IPS DF 6.9 (cell line): ENCODE results near the gene LRRC46.

Experiments used
- DNase-seq: peaks from one replicate; pipeline ENCODE4 v3.0.0-alpha.2; 2013; ENCODE audit warnings: low read depth, low spot score
- H3K27ac ChIP-seq: one replicate; pipeline ENCODE4 v1.5.1; 2013; ENCODE audit warnings: low read length, control low read depth
- H3K27me3 ChIP-seq: 2 replicates; pipeline ENCODE4 v1.6.1; 2013; ENCODE audit warnings: mild to moderate bottlenecking, low read length; ENCODE audit not compliant: control insufficient read depth, insufficient read depth
- H3K36me3 ChIP-seq: 2 replicates; pipeline ENCODE4 v1.6.1; 2013; ENCODE audit warnings: low read length; ENCODE audit not compliant: control insufficient read depth, insufficient read depth
- H3K4me1 ChIP-seq: 2 replicates; pipeline ENCODE4 v1.6.1; 2013; ENCODE audit warnings: low read length; ENCODE audit not compliant: control insufficient read depth, insufficient read depth
- H3K4me3 ChIP-seq: 2 replicates; pipeline ENCODE4 v1.5.1; 2013; ENCODE audit warnings: mild to moderate bottlenecking, low read length
- H3K9me3 ChIP-seq: 2 replicates; pipeline ENCODE4 v1.6.1; 2013; ENCODE audit warnings: low read length, inconsistent platforms; ENCODE audit not compliant: control insufficient read depth, insufficient read depth
- WGBS: extraction: QIAGEN DNeasy Blood & Tissue Kit; methylation state at CpG from one replicate; pipeline ENCODE4 v1.1.7; 2013; ENCODE audit warnings: mixed read lengths, missing lambda C conversion rate; ENCODE audit not compliant: insufficient read length, insufficient coverage; 5-methylcytosine and 5-hydroxymethylcytosine counted together

LRRC46 gene

GRCh38 chr17:47831934-47832327 is 461 bp downstream of the LRRC46 start:
- Histone ChIP-seq H3K9me3 (no peaks in the 10 kb centered on the region), H3K27ac (no peak overlapping the region), H3K27me3 (no peaks in the 10 kb centered on the region), H3K36me3 (peaks cover 8% of the 10 kb centered on the region), H3K4me3 (no peak overlapping the region), H3K4me1 (no peaks in the 10 kb centered on the region)
- no peak for DNase-seq
- WGBS, result no CpG with 5 or more reads among the region's 7 CpGs

DNA sequence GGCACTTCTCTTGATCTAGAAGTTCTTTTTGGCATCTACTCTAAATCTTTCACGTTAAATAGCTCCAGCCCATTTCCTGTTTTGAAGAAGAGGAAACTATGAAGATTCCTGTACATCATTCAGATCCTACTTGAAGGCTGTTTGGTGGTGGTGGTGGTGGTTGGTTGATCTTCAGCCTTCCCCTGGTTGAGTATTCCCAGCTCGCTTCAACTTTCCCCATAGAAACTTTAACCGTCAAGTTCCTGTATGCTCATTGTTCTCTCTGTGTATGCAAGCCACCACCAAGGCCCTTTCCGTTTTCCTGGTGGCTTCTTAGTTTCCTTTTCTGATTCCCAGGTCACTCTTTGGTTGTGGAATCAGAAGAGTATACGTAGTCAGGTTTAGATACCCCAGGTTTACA is 3.3 kb downstream of the LRRC46 start:
- Histone ChIP-seq H3K4me3 (no peak overlapping the region), H3K27ac (no peak overlapping the region), H3K27me3 (no peaks in the 10 kb centered on the region), H3K4me1 (peaks cover 2% of the 10 kb centered on the region; the same call in 1 of the 2 replicates), H3K36me3 (peaks cover 11% of the 10 kb centered on the region), H3K9me3 (no peaks in the 10 kb centered on the region)
- no CpG with 5 or more reads among the region's 5 CpGs for WGBS
- DNase-seq, result no peak

GRCh38 chr17:47836601-47837000 is 5.1 kb downstream of the LRRC46 start:
- no peaks in the 10 kb centered on the region for H3K9me3 ChIP-seq
- no peak for DNase-seq
- peaks cover 11% of the 10 kb centered on the region for H3K36me3 ChIP-seq
- H3K27me3 ChIP-seq, result no peaks in the 10 kb centered on the region
- H3K27ac ChIP-seq, result no peak overlapping the region
- no CpG with 5 or more reads among the region's 6 CpGs for WGBS
- peaks cover 5% of the 10 kb centered on the region for H3K4me1 ChIP-seq
- H3K4me3 ChIP-seq, result no peak overlapping the region

- H3K36me3 ChIP-seq, result peaks cover 11% of the 10 kb centered on the region
- no peaks in the 10 kb centered on the region for H3K9me3 ChIP-seq
- no peak overlapping the region for H3K27ac ChIP-seq
- no peak overlapping the region for H3K4me3 ChIP-seq
- WGBS, result no CpG with 5 or more reads among the region's 13 CpGs
- no peak for DNase-seq
- no peaks in the 10 kb centered on the region for H3K27me3 ChIP-seq
- peaks cover 5% of the 10 kb centered on the region for H3K4me1 ChIP-seq
These were observed 6.0 kb downstream of the LRRC46 start for GRCh38 chr17:47837401-47838039.

GRCh38 chr17:47838636-47839035 is 7.2 kb downstream of the LRRC46 start:
- no CpG with 5 or more reads among the region's 13 CpGs for WGBS
- Histone ChIP-seq H3K27me3 (no peaks in the 10 kb centered on the region), H3K9me3 (no peaks in the 10 kb centered on the region), H3K4me1 (peaks cover 9% of the 10 kb centered on the region), H3K27ac (no peak overlapping the region), H3K36me3 (peaks cover 11% of the 10 kb centered on the region), H3K4me3 (no peak overlapping the region)
- DNase-seq, result no peak

GRCh38 chr17:47839071-47839470 is 7.6 kb downstream of the LRRC46 start:
- no peaks in the 10 kb centered on the region for H3K27me3 ChIP-seq
- WGBS, result no CpG with 5 or more reads among the region's 5 CpGs
- no peak overlapping the region for H3K27ac ChIP-seq
- peaks cover 9% of the 10 kb centered on the region for H3K4me1 ChIP-seq
- peaks cover 11% of the 10 kb centered on the region for H3K36me3 ChIP-seq
- no peaks in the 10 kb centered on the region for H3K9me3 ChIP-seq
- H3K4me3 ChIP-seq, result no peak overlapping the region
- no peak for DNase-seq

GRCh38 chr17:47840001-47840741 is 8.7 kb downstream of the LRRC46 start:
- Histone ChIP-seq H3K36me3 (peaks cover 11% of the 10 kb centered on the region), H3K9me3 (no peaks in the 10 kb centered on the region), H3K27ac (no peak overlapping the region), H3K4me1 (peaks cover 9% of the 10 kb centered on the region), H3K27me3 (no peaks in the 10 kb centered on the region), H3K4me3 (peak overlapping the region; percentile 53; the same call in 1 of the 2 replicates)
- WGBS, result no CpG with 5 or more reads among the region's 17 CpGs
- DNase-seq, result no peak

DNA sequence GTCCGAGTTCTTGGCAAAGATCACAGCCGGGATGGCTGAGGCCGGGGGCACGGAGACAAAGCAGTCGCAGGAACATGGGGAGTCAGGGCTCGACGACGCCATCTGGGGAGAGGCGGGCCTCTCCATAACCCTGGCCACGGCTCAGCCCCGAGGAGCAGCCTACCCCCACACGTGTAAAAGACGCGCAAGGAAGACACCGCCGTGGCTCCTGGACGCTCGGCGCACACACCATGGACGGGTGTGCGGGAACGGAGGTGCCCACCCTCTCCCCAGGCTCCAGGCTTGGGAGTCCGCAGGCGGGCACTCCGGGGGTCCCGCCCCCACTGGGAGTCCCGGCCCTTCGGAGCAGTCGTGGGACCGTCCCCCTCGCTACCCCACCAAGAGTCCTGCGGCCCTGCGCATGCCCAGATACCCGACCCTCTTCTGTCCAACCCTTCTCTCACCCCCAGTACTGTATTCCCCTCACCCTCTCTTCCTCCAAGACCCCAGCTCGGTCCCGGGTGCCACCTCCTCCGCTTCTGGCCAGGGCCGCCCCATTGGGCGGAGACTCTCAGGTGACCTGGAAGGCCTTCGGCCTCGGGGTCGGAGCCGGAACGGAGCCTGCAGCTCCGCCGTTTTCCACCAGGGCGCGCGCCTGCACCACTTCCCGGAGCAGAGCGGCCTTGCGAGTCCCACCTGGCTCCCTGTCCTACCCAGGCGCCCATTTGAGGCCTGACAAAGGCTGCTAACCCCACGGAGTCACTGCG is 9.4 kb downstream of the LRRC46 start, which contains the start of gene SCRN2:
SCRN2 (minus strand) TSS at position 532 of the 746 bp plus-strand sequence; CDS start at position 102, 430 bp downstream.
- Histone ChIP-seq H3K4me1 (peaks cover 9% of the 10 kb centered on the region), H3K9me3 (no peaks in the 10 kb centered on the region), H3K27ac (no peak within 1 kb of the TSS), H3K4me3 (peak within 1 kb of the TSS; percentile 53), H3K36me3 (peaks cover 10% of the 10 kb centered on the region), H3K27me3 (peaks cover 3% of the 10 kb centered on the region)
- whole genome bisulfite sequencing, result no CpG with 5 or more reads among the region's 55 CpGs
- DNase-seq, result peak; percentile 88

GRCh38 chr17:47841488-47842291 is 10.2 kb downstream of the LRRC46 start:
- H3K36me3 ChIP-seq, result peaks cover 6% of the 10 kb centered on the region
- H3K4me1 ChIP-seq, result peaks cover 9% of the 10 kb centered on the region
- DNase-seq, result no peak
- H3K4me3 ChIP-seq, result no peak overlapping the region
- no peak overlapping the region for H3K27ac ChIP-seq
- WGBS, result no CpG with 5 or more reads among the region's 16 CpGs
- H3K27me3 ChIP-seq, result peaks cover 11% of the 10 kb centered on the region
- no peaks in the 10 kb centered on the region for H3K9me3 ChIP-seq

DNA sequence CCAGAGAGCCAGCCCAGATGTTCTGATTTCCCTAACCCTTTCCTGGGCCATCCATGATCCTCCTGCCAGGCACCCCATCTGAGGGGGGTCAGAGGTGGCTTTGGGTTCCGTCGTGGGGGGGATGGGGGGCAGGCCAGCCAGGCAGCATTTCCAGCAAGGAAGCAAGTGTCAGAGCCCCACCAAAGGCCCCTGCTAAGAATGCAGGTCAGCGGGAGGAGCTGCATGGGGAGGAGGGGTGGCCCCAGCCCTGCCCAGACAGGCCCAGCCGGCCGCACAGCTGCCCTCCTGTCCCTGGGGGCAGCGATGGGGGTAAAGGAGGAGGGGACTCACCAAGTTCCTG is 11.9 kb downstream of the LRRC46 start:
- peaks cover 9% of the 10 kb centered on the region for H3K4me1 ChIP-seq
- H3K27ac ChIP-seq, result no peak overlapping the region
- no peak for DNase-seq

More for the DNA sequence above, 11.9 kb downstream of the LRRC46 start:
- no peak overlapping the region for H3K4me3 ChIP-seq
- WGBS, result no CpG with 5 or more reads among the region's 6 CpGs
- H3K9me3 ChIP-seq, result no peaks in the 10 kb centered on the region
- peaks cover 19% of the 10 kb centered on the region for H3K27me3 ChIP-seq
- peaks cover 3% of the 10 kb centered on the region; the same call in 1 of the 2 replicates for H3K36me3 ChIP-seq
